Hepatic stellate cell (primary cell): ENCODE results near the gene UBE2O.

Source experiments
- DNase-seq: peaks from one replicate; pipeline ENCODE4 v3.0.0; 2011; ENCODE audit warnings: low spot score

Gene UBE2O

DNA sequence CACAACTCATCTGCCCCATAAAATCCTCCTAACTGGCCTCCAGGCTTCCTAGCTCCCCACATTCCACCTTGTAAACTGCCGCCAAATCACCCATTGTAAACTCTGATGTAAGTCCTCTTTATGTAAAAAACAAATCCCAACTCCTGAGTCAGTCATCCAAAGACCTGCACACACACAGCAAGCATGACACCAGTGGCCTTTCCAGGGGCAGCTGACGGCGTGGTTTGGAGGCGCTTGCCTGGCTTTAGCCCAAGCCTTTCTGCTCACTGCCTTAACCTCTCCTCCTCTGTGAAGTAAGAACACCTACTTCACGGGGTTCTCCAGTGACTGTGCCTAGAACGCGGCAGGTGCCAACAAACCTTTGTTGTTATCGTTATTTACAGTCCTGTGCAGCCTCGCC, 14.0 kb downstream of the UBE2O start:
- no peak for DNase-seq

DNA sequence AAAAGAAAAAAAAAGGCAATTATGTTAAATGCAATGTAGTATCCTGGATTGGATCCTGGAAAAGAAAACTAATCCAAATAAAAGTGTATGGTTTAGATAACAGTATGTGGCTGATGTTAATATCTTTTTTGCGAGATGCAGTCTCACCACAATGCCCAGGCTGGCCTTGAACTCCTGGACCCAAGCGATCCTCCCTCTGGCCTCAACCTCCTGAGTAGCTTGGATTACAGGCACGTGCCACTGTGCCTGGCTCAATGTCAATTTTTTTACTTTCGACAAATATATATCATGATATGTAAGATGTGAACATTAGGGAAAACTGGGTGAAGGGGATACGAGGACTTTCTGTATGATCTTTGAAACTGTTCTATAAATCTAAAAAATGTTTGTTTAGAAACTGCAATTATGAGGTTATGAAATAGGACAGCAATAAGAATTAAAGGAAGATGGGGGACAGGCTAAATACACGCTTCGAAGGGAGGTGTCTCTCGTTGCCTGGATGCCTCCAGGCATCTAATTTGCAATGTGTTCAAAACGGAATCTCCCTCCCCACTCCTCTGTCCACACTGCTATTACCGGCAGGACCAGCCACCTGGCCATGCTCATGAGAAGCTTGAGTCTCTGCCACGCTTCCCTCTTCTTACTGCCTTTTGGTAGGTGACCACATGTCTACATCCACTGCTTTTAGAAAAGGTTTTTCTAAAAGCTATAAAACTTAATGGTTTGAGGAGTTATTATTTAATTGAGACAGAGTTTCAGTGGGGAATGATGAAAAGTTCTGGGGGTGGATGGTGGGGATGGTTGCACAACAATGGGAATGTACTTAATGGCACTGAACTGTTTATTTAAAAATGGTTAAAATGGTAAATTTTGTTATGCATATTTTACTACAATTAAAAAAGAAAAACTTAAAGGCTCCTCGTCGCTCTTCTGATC, 15.2 kb downstream of the UBE2O start:
- DNase-seq, result no peak

GRCh38 chr17:76435751-76436150, 17.2 kb downstream of the UBE2O start:
- no peak for DNase-seq

- no peak for DNase-seq
These were observed 18.1 kb downstream of the UBE2O start for GRCh38 chr17:76434870-76435269.

DNA sequence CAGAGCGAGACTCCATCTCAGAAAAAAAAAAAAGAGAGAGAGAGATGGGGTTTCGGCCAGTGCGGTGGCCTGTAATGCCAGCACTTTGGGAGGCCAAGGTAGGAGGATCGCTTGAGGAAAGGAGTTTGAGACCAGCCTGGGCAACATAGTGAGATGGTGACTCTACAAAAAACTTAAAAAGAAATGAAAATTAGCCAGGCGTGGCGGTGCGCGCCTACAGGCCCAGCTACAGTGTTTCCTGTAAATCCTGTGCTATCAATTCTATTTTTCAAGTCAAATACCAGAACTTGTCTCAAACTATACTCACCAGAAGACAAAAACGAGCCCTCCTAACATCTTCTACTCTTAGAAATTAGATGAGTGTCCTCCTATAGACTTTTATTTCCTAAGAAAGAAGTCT, 19.3 kb downstream of the UBE2O start:
- DNase-seq, result no peak

GRCh38 chr17:76432712-76433336, 20.1 kb downstream of the UBE2O start:
- no peak for DNase-seq

DNA sequence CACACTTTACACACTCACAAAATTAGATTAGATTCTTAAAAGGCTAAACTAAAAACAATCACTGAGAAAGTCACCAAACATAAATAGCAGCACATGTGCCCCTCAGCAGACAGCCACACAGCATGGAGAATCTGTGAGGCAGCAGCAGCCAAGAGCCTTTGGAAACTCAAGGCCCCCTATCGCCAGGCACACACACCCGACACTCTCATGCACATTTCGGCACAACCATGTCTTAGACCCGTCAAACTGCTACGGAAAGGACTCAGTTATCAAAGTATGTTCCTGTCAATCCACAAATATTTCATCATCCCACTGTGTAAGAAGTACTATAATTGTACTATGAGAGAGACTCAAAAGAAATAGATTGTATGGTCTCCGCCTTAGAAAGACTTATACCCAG, 20.9 kb downstream of the UBE2O start:
- no peak for DNase-seq

- no peak for DNase-seq
These were observed 21.4 kb downstream of the UBE2O start for GRCh38 chr17:76431509-76431908.

DNA sequence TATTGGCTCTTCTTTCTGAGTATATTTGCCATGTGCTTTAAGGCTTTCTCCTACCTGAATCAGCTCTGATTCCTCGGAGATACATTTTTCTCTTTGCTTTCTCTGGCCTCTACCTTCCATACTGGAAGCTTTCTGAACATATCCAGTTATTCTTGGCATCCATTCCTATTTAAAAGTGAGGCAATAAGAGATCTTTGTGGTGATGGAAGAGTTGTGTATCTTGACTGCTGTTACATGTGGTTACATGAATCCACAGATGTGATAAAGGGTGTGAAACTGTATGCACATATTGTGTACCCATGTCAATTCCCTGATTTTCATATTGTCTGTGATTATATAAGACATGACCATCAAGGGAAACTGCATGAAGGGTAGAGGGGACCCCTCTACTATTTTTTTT, 24.4 kb downstream of the UBE2O start:
- DNase-seq, result no peak

DNA sequence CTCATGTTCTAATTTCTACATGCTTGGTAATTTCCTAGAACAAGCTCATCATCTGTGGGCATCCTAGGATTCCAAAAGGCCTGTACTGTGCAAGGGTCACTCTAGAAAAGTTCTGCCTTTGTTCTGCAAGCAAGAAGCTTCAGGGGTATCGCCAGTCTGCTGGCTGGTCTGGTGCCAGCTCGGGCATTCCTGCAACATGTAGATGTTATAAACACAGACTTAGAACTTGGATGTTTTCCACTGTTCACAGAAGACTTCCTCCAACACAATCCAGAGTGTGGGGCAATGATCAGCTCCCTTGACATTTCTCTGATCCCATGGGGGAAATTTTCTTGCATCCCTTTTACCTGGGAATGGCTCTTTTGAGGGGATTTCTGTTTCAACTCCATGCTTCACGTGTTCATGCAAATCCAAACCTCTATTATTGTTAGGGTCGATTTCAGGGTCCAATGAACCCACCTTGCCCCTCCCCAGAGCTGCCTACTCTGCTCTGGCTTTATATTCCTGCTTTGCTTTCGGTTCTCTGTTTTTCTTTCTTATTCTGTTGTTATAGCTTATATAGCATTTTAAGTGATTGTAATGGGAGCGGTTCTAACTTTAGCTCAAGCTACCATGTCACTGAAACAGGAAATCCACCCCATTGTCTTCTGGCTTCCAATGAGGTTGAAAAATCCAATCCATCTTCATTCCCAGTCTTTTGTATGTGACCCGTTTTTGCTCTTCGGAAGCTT, 25.3 kb downstream of the UBE2O start:
- no peak for DNase-seq

- no peak for DNase-seq
These were observed 26.1 kb downstream of the UBE2O start for GRCh38 chr17:76426853-76427252.

DNA sequence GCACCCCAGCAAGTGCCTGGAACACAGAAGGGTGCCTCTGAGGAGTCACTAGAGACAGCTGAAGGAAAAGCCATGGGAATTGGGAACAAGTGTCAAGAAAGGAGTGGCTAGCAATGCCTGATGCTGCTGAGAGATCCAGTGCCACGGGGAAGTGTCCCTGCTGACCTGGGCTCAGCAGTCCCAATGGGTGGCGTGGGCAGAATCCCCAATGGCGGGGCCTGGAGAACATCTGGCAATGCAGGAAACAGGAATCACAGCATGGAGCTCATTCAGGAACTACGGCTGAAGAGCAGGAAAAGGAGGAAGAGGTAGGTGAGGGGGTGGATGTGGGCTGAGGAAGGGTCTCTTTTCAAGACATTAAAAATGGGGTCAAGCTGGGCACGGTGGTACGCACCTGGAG, 30.1 kb downstream of the UBE2O start:
- no peak for DNase-seq

- no peak for DNase-seq
These were observed 30.5 kb downstream of the UBE2O start for GRCh38 chr17:76422406-76422805.

DNA sequence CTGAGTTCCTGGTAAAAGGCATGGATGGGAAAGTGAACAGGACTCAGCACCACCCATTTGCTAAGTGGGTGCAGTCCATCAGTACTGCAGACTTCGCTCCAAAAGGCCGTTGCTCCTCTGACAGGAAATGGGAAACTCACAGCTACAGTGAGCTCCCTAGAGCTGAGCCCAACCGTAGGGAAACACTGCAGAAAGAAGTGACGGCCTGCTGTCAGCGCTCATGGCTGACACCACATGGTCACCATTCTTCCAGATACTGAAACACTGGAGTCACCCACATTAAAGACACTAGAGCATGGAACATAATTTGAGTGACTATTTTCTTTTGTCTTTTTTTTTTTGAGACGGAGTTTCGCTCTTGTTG, 31.9 kb downstream of the UBE2O start:
- peak; percentile 42 for DNase-seq

DNA sequence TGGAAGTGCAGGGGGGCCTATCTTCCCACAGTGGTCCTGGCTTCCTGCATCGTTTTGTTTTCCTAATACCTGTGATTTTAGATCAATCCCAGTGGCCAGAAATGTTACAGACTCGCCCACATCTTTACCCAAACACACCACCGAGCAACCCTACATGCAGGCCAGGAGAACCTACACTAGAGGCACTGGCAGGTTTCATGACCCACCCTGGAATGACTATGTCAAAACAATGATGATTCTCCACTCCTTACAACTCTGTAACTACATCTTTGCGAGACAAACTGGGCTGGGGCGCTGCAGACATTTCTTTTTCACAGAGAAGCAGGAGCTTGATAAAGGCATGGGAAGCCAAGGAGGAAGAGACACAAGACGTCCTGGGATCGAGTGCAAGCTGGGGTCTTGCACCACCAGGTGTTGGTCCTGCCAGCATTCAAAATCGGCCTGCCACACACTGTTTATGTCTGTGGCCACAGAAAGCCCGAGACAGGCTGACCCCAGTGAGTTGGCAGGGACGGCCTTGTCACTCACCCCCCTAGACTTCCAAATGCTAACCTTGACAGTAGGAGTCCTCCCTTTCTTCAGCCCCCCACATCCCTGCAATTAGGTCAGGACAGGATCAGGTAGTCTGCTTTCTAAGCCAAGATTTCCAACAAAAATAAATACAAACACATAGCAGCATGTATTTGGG, 32.5 kb downstream of the UBE2O start:
- no peak for DNase-seq

DNA sequence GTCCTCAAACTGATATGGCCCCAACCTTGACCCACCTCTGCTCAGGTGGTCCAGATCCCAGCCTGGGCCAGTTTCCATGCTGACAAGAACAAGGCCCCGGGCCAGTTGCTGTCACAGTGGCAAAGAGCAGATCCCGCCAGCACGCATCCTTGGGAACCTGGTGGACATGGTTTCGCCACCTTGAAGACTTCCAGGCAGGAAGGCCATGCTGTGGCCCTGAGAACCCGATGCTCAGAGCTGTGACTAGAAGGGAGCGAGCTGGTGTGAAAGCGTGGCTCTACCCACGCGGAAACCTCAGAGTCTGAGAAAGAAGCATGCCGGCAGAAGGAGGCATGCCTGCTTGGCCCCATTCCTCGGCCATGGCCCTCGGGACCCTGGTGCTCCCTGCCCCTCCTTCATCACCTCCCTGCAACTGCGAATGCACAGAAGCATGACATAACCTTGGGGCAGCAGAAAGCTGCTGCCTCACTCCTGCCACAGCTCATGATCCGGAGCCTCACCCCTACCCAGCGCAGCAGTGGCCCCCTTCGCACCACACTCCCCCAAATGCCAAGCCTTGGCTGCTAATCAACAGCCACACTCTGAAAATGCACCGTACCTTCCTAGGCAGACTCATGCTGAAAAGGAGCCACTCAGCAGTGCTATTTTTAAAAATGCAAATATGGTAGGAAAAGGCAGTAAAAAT, 33.2 kb downstream of the UBE2O start:
- DNase-seq, result no peak

GRCh38 chr17:76417499-76418143, 35.3 kb downstream of the UBE2O start:
- no peak for DNase-seq

GRCh38 chr17:76416899-76417298, 36.1 kb downstream of the UBE2O start:
- DNase-seq, result no peak

- DNase-seq, result no peak
These were observed 36.5 kb downstream of the UBE2O start for GRCh38 chr17:76416457-76416856.

DNA sequence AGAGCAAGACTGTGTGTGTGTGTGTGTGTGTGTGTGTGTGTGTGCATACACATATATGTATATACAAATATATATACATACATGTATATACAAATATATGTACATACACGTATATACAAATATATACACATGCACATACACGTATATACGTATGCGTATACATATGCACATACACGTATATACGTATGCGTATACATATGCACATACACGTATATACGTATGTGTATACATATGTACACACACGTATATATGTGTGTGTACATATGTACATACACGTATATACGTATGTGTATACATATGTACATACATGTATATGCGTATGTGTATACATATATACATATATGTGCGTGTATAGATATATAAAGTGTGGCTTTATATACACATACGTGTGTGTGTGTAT, 37.2 kb downstream of the UBE2O start:
- DNase-seq, result no peak
